ENCODE results near the gene OCA2. TPM values are rescaled to one million over a fixed set of nuclear protein-coding genes. Genes with fewer than 3 reads are reported as not detected.

OCA2 gene
- total and polyA plus RNA-seq, 2 of the 8 experiments (the other 6 are each of a cell fraction or from before 2014, with no cell fraction given), result 0.20 TPM

DNA sequence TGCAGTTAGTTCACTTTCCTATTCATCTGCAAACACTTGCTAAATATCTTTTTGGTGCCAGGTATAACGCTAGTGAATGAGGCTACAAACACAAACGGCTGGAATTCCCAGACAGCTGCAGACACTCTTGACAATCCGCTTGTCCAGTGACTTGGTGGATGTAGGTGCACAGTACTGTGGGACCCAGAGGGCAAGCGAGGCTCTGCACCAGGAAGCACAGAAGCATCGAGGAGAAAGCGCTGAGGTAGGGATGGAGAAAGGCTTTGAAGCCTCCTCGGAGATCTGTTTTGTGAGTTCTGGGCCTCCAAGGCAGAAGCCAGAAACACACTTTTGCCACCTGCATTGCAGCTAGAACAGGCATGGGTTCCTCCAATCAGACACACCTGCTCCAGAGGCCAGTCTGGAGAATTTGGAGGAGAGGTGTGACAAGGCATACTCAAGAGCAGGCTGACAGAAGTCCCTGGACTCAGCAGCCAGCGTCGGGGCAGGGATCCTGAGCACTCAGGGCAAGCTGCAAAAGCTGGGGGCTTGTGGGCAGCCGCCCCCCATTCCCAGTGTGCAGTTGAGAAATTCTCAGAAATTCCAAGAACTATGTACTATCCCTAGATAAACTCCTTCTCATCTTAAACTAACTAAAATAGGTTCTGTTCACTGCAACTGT is 232.5 kb downstream of the OCA2 start (continued):
- TF ChIP-seq, protein P1, sequence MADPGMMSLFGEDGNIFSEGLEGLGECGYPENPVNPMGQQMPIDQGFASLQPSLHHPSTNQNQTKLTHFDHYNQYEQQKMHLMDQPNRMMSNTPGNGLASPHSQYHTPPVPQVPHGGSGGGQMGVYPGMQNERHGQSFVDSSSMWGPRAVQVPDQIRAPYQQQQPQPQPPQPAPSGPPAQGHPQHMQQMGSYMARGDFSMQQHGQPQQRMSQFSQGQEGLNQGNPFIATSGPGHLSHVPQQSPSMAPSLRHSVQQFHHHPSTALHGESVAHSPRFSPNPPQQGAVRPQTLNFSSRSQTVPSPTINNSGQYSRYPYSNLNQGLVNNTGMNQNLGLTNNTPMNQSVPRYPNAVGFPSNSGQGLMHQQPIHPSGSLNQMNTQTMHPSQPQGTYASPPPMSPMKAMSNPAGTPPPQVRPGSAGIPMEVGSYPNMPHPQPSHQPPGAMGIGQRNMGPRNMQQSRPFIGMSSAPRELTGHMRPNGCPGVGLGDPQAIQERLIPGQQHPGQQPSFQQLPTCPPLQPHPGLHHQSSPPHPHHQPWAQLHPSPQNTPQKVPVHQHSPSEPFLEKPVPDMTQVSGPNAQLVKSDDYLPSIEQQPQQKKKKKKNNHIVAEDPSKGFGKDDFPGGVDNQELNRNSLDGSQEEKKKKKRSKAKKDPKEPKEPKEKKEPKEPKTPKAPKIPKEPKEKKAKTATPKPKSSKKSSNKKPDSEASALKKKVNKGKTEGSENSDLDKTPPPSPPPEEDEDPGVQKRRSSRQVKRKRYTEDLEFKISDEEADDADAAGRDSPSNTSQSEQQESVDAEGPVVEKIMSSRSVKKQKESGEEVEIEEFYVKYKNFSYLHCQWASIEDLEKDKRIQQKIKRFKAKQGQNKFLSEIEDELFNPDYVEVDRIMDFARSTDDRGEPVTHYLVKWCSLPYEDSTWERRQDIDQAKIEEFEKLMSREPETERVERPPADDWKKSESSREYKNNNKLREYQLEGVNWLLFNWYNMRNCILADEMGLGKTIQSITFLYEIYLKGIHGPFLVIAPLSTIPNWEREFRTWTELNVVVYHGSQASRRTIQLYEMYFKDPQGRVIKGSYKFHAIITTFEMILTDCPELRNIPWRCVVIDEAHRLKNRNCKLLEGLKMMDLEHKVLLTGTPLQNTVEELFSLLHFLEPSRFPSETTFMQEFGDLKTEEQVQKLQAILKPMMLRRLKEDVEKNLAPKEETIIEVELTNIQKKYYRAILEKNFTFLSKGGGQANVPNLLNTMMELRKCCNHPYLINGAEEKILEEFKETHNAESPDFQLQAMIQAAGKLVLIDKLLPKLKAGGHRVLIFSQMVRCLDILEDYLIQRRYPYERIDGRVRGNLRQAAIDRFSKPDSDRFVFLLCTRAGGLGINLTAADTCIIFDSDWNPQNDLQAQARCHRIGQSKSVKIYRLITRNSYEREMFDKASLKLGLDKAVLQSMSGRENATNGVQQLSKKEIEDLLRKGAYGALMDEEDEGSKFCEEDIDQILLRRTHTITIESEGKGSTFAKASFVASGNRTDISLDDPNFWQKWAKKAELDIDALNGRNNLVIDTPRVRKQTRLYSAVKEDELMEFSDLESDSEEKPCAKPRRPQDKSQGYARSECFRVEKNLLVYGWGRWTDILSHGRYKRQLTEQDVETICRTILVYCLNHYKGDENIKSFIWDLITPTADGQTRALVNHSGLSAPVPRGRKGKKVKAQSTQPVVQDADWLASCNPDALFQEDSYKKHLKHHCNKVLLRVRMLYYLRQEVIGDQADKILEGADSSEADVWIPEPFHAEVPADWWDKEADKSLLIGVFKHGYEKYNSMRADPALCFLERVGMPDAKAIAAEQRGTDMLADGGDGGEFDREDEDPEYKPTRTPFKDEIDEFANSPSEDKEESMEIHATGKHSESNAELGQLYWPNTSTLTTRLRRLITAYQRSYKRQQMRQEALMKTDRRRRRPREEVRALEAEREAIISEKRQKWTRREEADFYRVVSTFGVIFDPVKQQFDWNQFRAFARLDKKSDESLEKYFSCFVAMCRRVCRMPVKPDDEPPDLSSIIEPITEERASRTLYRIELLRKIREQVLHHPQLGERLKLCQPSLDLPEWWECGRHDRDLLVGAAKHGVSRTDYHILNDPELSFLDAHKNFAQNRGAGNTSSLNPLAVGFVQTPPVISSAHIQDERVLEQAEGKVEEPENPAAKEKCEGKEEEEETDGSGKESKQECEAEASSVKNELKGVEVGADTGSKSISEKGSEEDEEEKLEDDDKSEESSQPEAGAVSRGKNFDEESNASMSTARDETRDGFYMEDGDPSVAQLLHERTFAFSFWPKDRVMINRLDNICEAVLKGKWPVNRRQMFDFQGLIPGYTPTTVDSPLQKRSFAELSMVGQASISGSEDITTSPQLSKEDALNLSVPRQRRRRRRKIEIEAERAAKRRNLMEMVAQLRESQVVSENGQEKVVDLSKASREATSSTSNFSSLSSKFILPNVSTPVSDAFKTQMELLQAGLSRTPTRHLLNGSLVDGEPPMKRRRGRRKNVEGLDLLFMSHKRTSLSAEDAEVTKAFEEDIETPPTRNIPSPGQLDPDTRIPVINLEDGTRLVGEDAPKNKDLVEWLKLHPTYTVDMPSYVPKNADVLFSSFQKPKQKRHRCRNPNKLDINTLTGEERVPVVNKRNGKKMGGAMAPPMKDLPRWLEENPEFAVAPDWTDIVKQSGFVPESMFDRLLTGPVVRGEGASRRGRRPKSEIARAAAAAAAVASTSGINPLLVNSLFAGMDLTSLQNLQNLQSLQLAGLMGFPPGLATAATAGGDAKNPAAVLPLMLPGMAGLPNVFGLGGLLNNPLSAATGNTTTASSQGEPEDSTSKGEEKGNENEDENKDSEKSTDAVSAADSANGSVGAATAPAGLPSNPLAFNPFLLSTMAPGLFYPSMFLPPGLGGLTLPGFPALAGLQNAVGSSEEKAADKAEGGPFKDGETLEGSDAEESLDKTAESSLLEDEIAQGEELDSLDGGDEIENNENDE (IDR thresholded peaks at IDR 0.05; ENCODE audit: insufficient replicate concordance, low read length), result no peak
- TF ChIP-seq SUZ12 (IDR thresholded peaks at IDR 0.05; ENCODE audit: low read length), result no peak
- TF ChIP-seq NRF1 (IDR thresholded peaks at IDR 0.05; ENCODE audit: low read depth, low read length), result no peak
- TF ChIP-seq JUN (IDR thresholded peaks at IDR 0.05; ENCODE audit: low read depth, low read length), result no peak
- TF ChIP-seq FOSL1 (IDR thresholded peaks at IDR 0.05; ENCODE audit: insufficient read depth, low read depth, low read length), result no peak
- TF ChIP-seq TCF12 (IDR thresholded peaks at IDR 0.05; ENCODE audit: low read depth, low read length), result no peak
- no peak for TF ChIP-seq POLR2AphosphoS5 (IDR thresholded peaks at IDR 0.05; ENCODE audit: low read depth, low read length)
- no peak for TF ChIP-seq SIX5 (IDR thresholded peaks at IDR 0.05; ENCODE audit: low read depth, low read length)
- no peak for TF ChIP-seq CEBPB (IDR thresholded peaks at IDR 0.05; ENCODE audit: low read depth, low read length)
- TF ChIP-seq GTF2F1 (IDR thresholded peaks at IDR 0.05; ENCODE audit: borderline replicate concordance, low read depth, low read length), result no peak

Measured in H1 (cell line).